Caco-2 (cell line): ENCODE results near the gene BCORL1. TPM values are rescaled to one million over a fixed set of nuclear protein-coding genes. Genes with fewer than 3 reads are reported as not detected.

Source experiments
- BruUV-seq: library from RNA; stranded (reverse); fragments of 400-500 nt; replicated peaks from 2 replicates; lab custom pipeline; 2021; lab: Mats Ljungman, UMichigan
- CTCF ChIA-PET: fragments of 300-600 bp; sonication (Branson Sonifier 250); formaldehyde crosslinking; loops from one replicate; lab custom pipeline; 2022; ENCODE audit warnings: antibody characterized with exemption; lab: Charles Lee
- POLR2A ChIA-PET: fragments of 300-600 bp; sonication (Branson Sonifier 250); formaldehyde crosslinking; loops from one replicate; lab custom pipeline; 2022; ENCODE audit warnings: antibody characterized with exemption; lab: Charles Lee
- DNase-seq, 2 experiments: peaks; one replicate each; pipeline versions ENCODE4 v3.0.0 to v3.0.0-alpha.2; 2020 to 2022
- H3K27me3 ChIP-seq: replicated peaks from 2 replicates; pipeline ENCODE4 v1.6.0; 2011; ENCODE audit warnings: low read length; ENCODE audit not compliant: control insufficient read depth, insufficient read depth
- H3K36me3 ChIP-seq: 2 replicates; pipeline ENCODE4 v1.5.1; 2011; ENCODE audit warnings: low read length; ENCODE audit not compliant: control insufficient read depth, insufficient read depth
- H3K4me1 ChIP-seq: fragments of 250-450 bp; sonication (Bioruptor Pico); 2 replicates; pipeline ENCODE4 v1.5.1; 2020; ENCODE audit warnings: mild to moderate bottlenecking
- H3K4me3 ChIP-seq: 2 replicates; pipeline ENCODE4 v1.5.1; 2011; ENCODE audit warnings: low read depth, mild to moderate bottlenecking, control low read depth, low read length
- H3K9me3 ChIP-seq: fragments of 250-450 bp; sonication (Bioruptor Pico); 2 replicates; pipeline ENCODE4 v1.5.1; 2020; ENCODE audit warnings: mild to moderate bottlenecking, moderate library complexity
- H3K27ac Mint-ChIP-seq: one replicate; pipeline ENCODE4 v1.8.0; 2022; ENCODE audit warnings: mixed read lengths; ENCODE audit not compliant: unreplicated experiment
- H3K27me3 Mint-ChIP-seq: one replicate; pipeline ENCODE4 v1.8.0; 2022; ENCODE audit warnings: mixed read lengths; ENCODE audit not compliant: insufficient read depth, unreplicated experiment
- H3K36me3 Mint-ChIP-seq: one replicate; pipeline ENCODE4 v1.8.0; 2022; ENCODE audit warnings: mild to moderate bottlenecking, mixed read lengths; ENCODE audit not compliant: insufficient read depth, unreplicated experiment
- H3K4me1 Mint-ChIP-seq: one replicate; pipeline ENCODE4 v1.8.0; 2022; ENCODE audit warnings: low read depth, mixed read lengths; ENCODE audit not compliant: unreplicated experiment
- H3K4me3 Mint-ChIP-seq: one replicate; pipeline ENCODE4 v1.8.0; 2022; ENCODE audit warnings: mild to moderate bottlenecking, moderate library complexity, mixed read lengths; ENCODE audit not compliant: unreplicated experiment
- H3K9me3 Mint-ChIP-seq: one replicate; pipeline ENCODE4 v1.8.0; 2022; ENCODE audit warnings: mixed read lengths; ENCODE audit not compliant: unreplicated experiment
- CTCF ChIP-seq, 2 experiments: fragments of 200-600 bp in 1 of 2; IDR thresholded peaks; 1 replicate in 1 of 2; 2 replicates in 1 of 2; pipeline versions ENCODE4 v1.5.1 to v1.8.0; 2011 to 2022; ENCODE audit warnings: antibody characterized with exemption in 1 of 2, control low read depth in 1 of 2, inconsistent platforms in 1 of 2, low read depth in 1 of 2, low read length in 1 of 2, mild to moderate bottlenecking in 1 of 2, moderate library complexity in 1 of 2; ENCODE audit not compliant: insufficient read depth in 1 of 2, severe bottlenecking in 1 of 2, unreplicated experiment in 1 of 2
- intact Hi-C: fragments of 100-400 bp; cut with micrococcal nuclease; formaldehyde crosslinking; loops from one replicate; pipeline ENCODE4 v1.10.0; 2022; ENCODE audit not compliant: unreplicated experiment
- total RNA-seq: library from RNA; stranded (reverse); gene quantifications from 2 replicates; pipeline ENCODE4 v1.2.3, GENCODE V29; 2022

The BCORL1 gene
- total RNA-seq, 1 experiment from 2014 or later = 19.8 TPM

- Mint-ChIP-seq H3K36me3 (no peaks in the 10 kb centered on the region), H3K4me3 (no peak overlapping the region), H3K27me3 (no peaks in the 10 kb centered on the region), H3K4me1 (no peaks in the 10 kb centered on the region), H3K27ac (no peak overlapping the region), H3K9me3 (no peaks in the 10 kb centered on the region)
- Histone ChIP-seq H3K27me3 (no peaks in the 10 kb centered on the region), H3K4me1 (no peaks in the 10 kb centered on the region), H3K36me3 (no peaks in the 10 kb centered on the region), H3K9me3 (no peaks in the 10 kb centered on the region), H3K4me3 (no peak overlapping the region)
- DNase-seq = no peak
- BruUV-seq = no TSS peak
- ChIA-PET POLR2A (interaction anchor here (0.7 kb wide), 1 partner anchor 95 kb away, joined by 3 read pairs; no protein-coding TSS in a partner anchor), CTCF (no interaction called here)
- no peak for TF ChIP-seq CTCF (IDR thresholded peaks at IDR 0.05; ENCODE audit: insufficient read depth in 1 of 2, low read depth in 1 of 2, low read length in 1 of 2, severe bottlenecking in 1 of 2, unreplicated experiment in 1 of 2)
- intact Hi-C loops = no loop called here
Measured at GRCh38 chrX:129976441-129976840, 6.0 kb upstream of the BCORL1 start.

GRCh38 chrX:129979207-129979920 is 3.1 kb upstream of the BCORL1 start:
- POLR2A ChIA-PET = no interaction called here
- H3K36me3 Mint-ChIP-seq = peaks cover 3% of the 10 kb centered on the region
- no peak overlapping the region for H3K27ac Mint-ChIP-seq
- Histone ChIP-seq H3K27me3 (no peaks in the 10 kb centered on the region), H3K9me3 (no peaks in the 10 kb centered on the region), H3K4me3 (no peak overlapping the region), H3K36me3 (no peaks in the 10 kb centered on the region), H3K4me1 (no peaks in the 10 kb centered on the region)
- CTCF ChIA-PET = no interaction called here
- no peak for DNase-seq
- intact Hi-C loops = no loop called here
- no peaks in the 10 kb centered on the region for H3K9me3 Mint-ChIP-seq
- no peak for TF ChIP-seq CTCF (IDR thresholded peaks at IDR 0.05; ENCODE audit: insufficient read depth in 1 of 2, low read depth in 1 of 2, low read length in 1 of 2, severe bottlenecking in 1 of 2, unreplicated experiment in 1 of 2)
- no peaks in the 10 kb centered on the region for H3K4me1 Mint-ChIP-seq
- no TSS peak for BruUV-seq
- no peaks in the 10 kb centered on the region for H3K27me3 Mint-ChIP-seq
- no peak overlapping the region for H3K4me3 Mint-ChIP-seq

- Mint-ChIP-seq H3K4me3 (no peak overlapping the region), H3K9me3 (no peaks in the 10 kb centered on the region), H3K4me1 (no peaks in the 10 kb centered on the region), H3K27me3 (no peaks in the 10 kb centered on the region), H3K27ac (no peak overlapping the region), H3K36me3 (peaks cover 9% of the 10 kb centered on the region)
- ChIA-PET CTCF (no interaction called here), POLR2A (no interaction called here)
- H3K36me3 ChIP-seq = no peaks in the 10 kb centered on the region
- H3K4me1 ChIP-seq = no peaks in the 10 kb centered on the region
- H3K9me3 ChIP-seq = no peaks in the 10 kb centered on the region
- no peaks in the 10 kb centered on the region for H3K27me3 ChIP-seq
- no TSS peak for BruUV-seq
- no peak for TF ChIP-seq CTCF (IDR thresholded peaks at IDR 0.05; ENCODE audit: insufficient read depth in 1 of 2, low read depth in 1 of 2, low read length in 1 of 2, severe bottlenecking in 1 of 2, unreplicated experiment in 1 of 2)
- no peak for DNase-seq
- H3K4me3 ChIP-seq = no peak overlapping the region
- intact Hi-C loops = loop anchor here (5.0 kb wide), 1 partner anchor 82 kb away; no protein-coding TSS in a partner anchor
Measured at GRCh38 chrX:129980001-129980401, 2.4 kb upstream of the BCORL1 start.
